Measurements from ENCODE around the gene KRTAP10-4. TPM values are rescaled to one million over a fixed set of nuclear protein-coding genes. Genes with fewer than 3 reads are reported as not detected.

KRTAP10-4 gene
- total RNA-seq, 1 experiment from 2014 or later = not detected

DNA sequence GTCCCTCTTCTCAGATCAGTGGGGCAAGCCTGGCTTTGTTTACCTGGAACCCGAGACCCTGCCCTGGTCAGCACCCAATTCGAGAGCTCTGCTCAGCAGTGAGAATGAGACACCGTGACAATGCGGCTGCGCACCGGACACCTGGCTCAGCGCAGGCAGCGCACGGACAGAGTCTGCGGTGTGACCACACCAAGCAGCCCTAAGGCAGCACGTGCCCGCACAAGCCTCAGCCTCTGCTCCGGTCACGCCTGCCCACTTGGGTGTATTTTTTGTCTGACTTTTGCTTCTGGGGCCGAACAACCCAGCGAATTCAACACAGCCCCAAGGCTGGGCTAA, 43.0 kb downstream of the KRTAP10-4 start:
- H3K36me3 ChIP-seq (replicated peaks; ENCODE audit: control insufficient read depth, insufficient read depth, low read length) = no peaks in the 10 kb centered on the region
- no peak for DNase-seq
- H3K4me3 ChIP-seq (ENCODE audit: insufficient read depth, low read depth, low read length) = no peak overlapping the region
- no peaks in the 10 kb centered on the region for H3K27me3 ChIP-seq (ENCODE audit: control insufficient read depth, insufficient read depth, low read length)

DNA sequence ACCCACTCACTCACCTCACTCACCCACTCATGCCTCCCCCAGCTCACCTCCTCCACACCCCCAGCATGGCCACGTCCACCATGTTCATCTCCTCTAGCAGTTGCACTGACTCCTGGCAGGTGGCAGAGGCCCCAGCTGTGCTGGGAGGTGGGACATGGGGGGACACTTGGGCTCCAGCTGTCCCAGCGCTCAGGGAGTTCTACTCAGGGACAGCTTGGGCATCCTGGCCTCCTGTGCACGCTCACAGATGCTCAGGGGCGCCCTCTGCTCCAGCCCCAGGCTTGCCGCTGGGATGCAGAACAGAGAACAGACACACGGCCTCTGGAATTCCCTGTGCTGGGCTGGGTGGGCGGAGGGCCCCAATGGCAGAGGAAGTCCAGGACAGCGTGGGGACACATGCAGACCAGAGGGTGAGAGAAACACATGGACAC, 43.6 kb downstream of the KRTAP10-4 start:
- no peak overlapping the region for H3K4me3 ChIP-seq (ENCODE audit: insufficient read depth, low read depth, low read length)
- H3K36me3 ChIP-seq (replicated peaks; ENCODE audit: control insufficient read depth, insufficient read depth, low read length) = no peaks in the 10 kb centered on the region
- peak; percentile 63 for DNase-seq
- H3K27me3 ChIP-seq (ENCODE audit: control insufficient read depth, insufficient read depth, low read length) = no peaks in the 10 kb centered on the region

DNA sequence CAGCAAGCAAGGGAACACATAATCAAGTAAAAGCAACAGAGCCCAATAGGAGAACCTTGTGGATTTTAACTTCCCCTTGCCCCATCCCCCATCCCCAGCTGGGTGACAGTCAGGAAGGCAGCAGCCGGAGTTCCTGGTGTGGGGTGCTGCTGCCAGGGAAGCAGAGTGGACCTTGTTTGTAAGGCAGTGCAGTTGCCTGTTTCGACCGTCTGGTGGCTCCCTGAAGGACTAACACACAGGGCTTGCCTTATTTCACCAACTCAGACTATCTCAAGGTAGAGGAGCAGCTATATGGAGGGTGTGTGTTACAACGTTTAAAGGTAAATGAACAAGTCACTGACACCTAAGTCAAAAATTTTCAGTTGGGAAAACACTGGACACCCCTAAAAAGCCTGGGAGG, 45.0 kb downstream of the KRTAP10-4 start:
- peak; percentile 74 for DNase-seq
- Histone ChIP-seq H3K36me3 (replicated peaks; ENCODE audit: control insufficient read depth, insufficient read depth, low read length) (no peaks in the 10 kb centered on the region), H3K27me3 (ENCODE audit: control insufficient read depth, insufficient read depth, low read length) (no peaks in the 10 kb centered on the region), H3K4me3 (ENCODE audit: insufficient read depth, low read depth, low read length) (no peak overlapping the region)

DNA sequence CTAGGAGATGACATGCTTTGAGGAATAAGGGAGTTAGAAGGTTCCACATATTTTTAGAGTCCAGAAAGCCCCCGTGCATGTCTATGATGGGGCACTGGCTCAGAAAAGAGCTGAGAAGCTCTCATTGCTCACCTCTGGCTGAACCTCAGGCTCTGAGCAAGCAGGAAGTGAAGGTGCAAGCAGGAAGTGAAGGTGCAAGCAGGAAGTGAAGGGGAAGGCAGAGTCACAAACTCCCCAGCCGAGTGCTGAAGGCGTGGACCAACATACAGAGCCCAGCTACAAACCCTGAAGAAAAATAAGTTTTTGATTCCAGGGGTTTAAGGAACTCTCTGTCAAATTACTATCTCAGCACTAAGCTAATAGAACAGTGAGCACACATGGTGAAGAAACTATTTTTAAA, 45.4 kb downstream of the KRTAP10-4 start:
- DNase-seq = no peak
- no peak overlapping the region for H3K4me3 ChIP-seq (ENCODE audit: insufficient read depth, low read depth, low read length)
- no peaks in the 10 kb centered on the region for H3K36me3 ChIP-seq (replicated peaks; ENCODE audit: control insufficient read depth, insufficient read depth, low read length)
- H3K27me3 ChIP-seq (ENCODE audit: control insufficient read depth, insufficient read depth, low read length) = no peaks in the 10 kb centered on the region

DNA sequence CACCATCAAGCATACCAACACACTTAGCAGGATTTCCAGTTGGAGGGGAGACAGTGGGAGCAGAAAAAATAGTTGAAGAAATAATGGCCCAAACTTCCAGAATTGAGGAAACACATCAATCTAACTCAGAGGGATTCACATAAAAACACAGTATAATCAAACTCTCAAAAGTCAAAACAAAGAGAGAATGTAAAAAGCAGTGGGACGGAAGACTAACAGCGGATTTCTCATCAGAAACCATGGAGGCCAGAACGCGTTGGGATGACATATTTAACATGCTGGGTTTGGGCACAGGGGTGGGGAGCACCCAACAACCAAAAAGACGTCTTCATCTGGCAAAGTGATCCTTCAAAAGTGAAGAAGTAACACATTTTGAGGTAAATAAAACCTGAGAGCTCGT, 46.4 kb downstream of the KRTAP10-4 start:
- H3K27me3 ChIP-seq (ENCODE audit: control insufficient read depth, insufficient read depth, low read length) = no peaks in the 10 kb centered on the region

DNA sequence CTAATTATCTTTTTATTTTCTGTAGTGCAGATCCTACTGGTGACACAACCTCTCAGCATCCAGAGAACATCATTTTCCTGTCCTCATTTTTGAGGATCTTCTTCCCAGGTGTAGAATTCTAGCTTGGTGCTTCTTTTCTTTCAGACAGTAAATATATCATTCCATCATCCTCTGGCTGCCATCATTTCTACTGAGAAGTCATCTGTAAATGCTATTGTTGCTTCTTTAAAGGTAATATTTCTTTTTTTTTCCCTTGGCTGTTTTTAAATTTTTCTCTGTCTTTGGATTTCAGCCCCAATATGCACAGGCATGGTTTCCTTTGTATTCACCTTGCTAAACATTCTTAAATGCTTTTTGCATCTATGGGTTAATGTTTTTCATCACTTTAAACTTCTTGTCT, 50.0 kb downstream of the KRTAP10-4 start:
- no peak for DNase-seq
- no peaks in the 10 kb centered on the region for H3K36me3 ChIP-seq (replicated peaks; ENCODE audit: control insufficient read depth, insufficient read depth, low read length)
- no peaks in the 10 kb centered on the region for H3K27me3 ChIP-seq (ENCODE audit: control insufficient read depth, insufficient read depth, low read length)
- H3K4me3 ChIP-seq (ENCODE audit: insufficient read depth, low read depth, low read length) = no peak overlapping the region

More for the DNA sequence above, 46.4 kb downstream of the KRTAP10-4 start:
- Histone ChIP-seq H3K4me3 (ENCODE audit: insufficient read depth, low read depth, low read length) (no peak overlapping the region), H3K36me3 (replicated peaks; ENCODE audit: control insufficient read depth, insufficient read depth, low read length) (no peaks in the 10 kb centered on the region)
- no peak for DNase-seq

Other genes with a start within 250 kb of the KRTAP10-4 start
- gene CFAP410, start 234.3 kb upstream of the KRTAP10-4 start, total RNA-seq (2014; rRNA removed; shearing (Covaris generic)) = 17.2 and 20.3 TPM in 2 replicates
- gene TRPM2, start 220.1 kb upstream of the KRTAP10-4 start, total RNA-seq (2014; rRNA removed; shearing (Covaris generic)) = 0.42 and 0.48 TPM in 2 replicates
- gene LRRC3, start 118.2 kb upstream of the KRTAP10-4 start, total RNA-seq (2014; rRNA removed; shearing (Covaris generic)) = 3.8 and 4.6 TPM in 2 replicates
- not detected in 2 replicates for gene KRTAP10-1, start 33.5 kb upstream of the KRTAP10-4 start, total RNA-seq (2014; rRNA removed; shearing (Covaris generic))
- not detected in 2 replicates for gene KRTAP10-2, start 22.2 kb upstream of the KRTAP10-4 start, total RNA-seq (2014; rRNA removed; shearing (Covaris generic))
- not detected in 2 replicates for gene KRTAP10-3, start 14.9 kb upstream of the KRTAP10-4 start, total RNA-seq (2014; rRNA removed; shearing (Covaris generic))
- not detected in 2 replicates for gene KRTAP10-5, start 6.9 kb downstream of the KRTAP10-4 start, total RNA-seq (2014; rRNA removed; shearing (Covaris generic))
- gene KRTAP10-6, start 18.8 kb downstream of the KRTAP10-4 start, total RNA-seq (2014; rRNA removed; shearing (Covaris generic)) = not detected in 2 replicates
- not detected in 2 replicates for gene KRTAP10-7, start 26.9 kb downstream of the KRTAP10-4 start, total RNA-seq (2014; rRNA removed; shearing (Covaris generic))
- gene KRTAP10-8, start 38.4 kb downstream of the KRTAP10-4 start, total RNA-seq (2014; rRNA removed; shearing (Covaris generic)) = not detected in 2 replicates
- gene KRTAP10-9, start 53.4 kb downstream of the KRTAP10-4 start, total RNA-seq (2014; rRNA removed; shearing (Covaris generic)) = not detected in 2 replicates
- gene KRTAP10-10, start 63.6 kb downstream of the KRTAP10-4 start, total RNA-seq (2014; rRNA removed; shearing (Covaris generic)) = not detected in 2 replicates
- gene KRTAP10-11, start 72.7 kb downstream of the KRTAP10-4 start, total RNA-seq (2014; rRNA removed; shearing (Covaris generic)) = not detected in 2 replicates
- gene KRTAP12-4, start 80.9 kb downstream of the KRTAP10-4 start, total RNA-seq (2014; rRNA removed; shearing (Covaris generic)) = not detected in 2 replicates
- not detected in 2 replicates for gene KRTAP12-3, start 84.2 kb downstream of the KRTAP10-4 start, total RNA-seq (2014; rRNA removed; shearing (Covaris generic))
- not detected in 2 replicates for gene KRTAP12-2, start 93.2 kb downstream of the KRTAP10-4 start, total RNA-seq (2014; rRNA removed; shearing (Covaris generic))
- gene KRTAP12-1, start 108.4 kb downstream of the KRTAP10-4 start, total RNA-seq (2014; rRNA removed; shearing (Covaris generic)) = 0.17 TPM in 1 of 2 replicates, not detected in the other
- not detected in 2 replicates for gene KRTAP10-12, start 123.4 kb downstream of the KRTAP10-4 start, total RNA-seq (2014; rRNA removed; shearing (Covaris generic))
- gene TSPEAR, start 137.8 kb downstream of the KRTAP10-4 start, total RNA-seq (2014; rRNA removed; shearing (Covaris generic)) = 1.0 and 1.8 TPM in 2 replicates
- 66.4 and 76.8 TPM in 2 replicates for gene UBE2G2, start 228.1 kb downstream of the KRTAP10-4 start, total RNA-seq (2014; rRNA removed; shearing (Covaris generic))
- 80.8 and 91.1 TPM in 2 replicates for gene SUMO3, start 244.3 kb downstream of the KRTAP10-4 start, total RNA-seq (2014; rRNA removed; shearing (Covaris generic))